GM18870 (cell line): ENCODE measurements around the gene ZPR1.
"Not testable (repeated sequence)": the region's sequence is repeated elsewhere in the genome, so short reads cannot be mapped to it uniquely, and the experiment has no call there.

Source experiments
- ATAC-seq: cut with Tn5 transposase; IDR thresholded peaks from one replicate; pipeline ENCODE4 v1.9.1; 2021; ENCODE audit warnings: moderate library complexity; ENCODE audit not compliant: unreplicated experiment

ZPR1 gene

DNA sequence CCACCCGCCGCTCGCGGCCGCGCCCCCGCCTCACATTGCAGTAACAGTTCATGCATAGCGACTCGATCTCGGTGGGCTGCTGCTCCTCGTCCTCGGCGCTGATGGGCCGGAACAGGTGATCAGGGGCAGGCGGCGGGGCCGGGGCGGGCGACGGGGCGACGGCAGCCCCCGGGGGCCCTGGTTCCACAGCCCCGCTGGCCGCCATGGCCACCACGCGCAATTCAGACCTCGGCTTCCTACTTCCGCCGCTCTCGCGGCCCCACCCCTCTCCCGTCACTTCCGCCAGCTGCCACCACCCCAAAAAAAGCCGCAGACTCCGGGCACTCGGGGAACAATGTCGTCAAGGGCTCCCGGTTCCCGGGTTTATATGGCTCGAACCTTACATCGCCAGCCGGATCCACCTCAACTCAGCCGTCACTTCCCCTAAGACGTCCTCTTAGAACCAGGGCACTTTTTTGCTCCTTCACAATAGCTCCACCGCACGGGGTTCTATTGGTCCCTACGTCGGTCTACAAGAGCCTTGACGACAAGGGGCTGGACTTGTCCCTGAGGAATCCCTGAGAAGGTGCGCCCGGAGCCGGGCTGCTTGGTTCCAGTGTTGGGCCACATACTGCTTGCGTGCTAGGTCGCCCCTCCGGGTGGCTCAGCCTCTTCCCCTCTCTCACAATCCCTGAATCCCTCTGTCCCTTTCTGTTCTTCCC, at the start of gene ZPR1:
TSS of gene ZPR1 (minus strand) at position 238 of the 701 bp plus-strand sequence. CDS start at position 205, 33 bp downstream.
- no peak for ATAC-seq

DNA sequence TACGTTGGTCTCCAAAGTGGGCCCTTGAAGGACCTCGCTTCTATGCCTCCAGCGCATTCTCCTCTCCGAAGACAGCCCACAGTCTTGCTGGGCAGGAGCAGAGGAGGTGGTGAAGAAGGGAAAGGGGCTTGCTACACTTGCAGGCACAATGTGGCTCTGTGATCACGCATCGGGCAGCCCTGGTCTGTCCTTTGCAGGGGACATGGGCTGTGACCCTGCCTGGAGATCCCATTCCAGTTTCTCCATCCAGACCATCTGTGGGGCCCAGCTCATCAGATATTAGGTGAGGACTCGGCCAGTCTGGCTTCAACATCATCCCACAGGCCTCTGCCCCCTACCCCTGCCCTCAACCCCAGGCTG, 48.8 kb upstream of the ZPR1 start:
- no peak for ATAC-seq

GRCh38 chr11:116835791-116836631, 48.2 kb upstream of the ZPR1 start:
- no peak for ATAC-seq

GRCh38 chr11:116835042-116835772, 47.4 kb upstream of the ZPR1 start:
- no peak for ATAC-seq

DNA sequence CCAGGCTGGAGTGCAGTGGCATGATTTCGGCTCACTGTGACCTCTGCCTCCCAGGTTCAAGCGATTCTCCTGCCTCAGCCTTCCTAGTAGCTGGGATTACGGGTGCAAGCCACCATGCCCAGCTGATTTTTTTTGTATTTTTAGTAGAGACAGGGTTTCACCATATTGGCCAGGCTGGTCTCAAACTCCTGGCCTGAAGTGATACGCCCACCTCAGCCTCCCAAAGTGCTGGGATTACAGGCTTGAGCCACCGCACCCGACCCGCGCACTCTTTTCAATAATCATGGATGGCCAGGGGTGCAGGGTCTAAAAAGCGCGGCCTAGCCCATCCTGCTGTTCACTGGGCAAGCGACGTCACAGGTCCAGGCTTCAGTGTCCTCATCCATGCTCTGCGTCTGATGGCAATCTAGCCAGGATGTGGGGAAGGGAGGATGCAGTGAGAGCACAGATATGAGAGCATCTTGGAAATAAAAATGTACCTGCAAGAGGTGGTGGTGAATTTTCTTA, 46.8 kb upstream of the ZPR1 start:
- not testable (repeated sequence) for ATAC-seq

DNA sequence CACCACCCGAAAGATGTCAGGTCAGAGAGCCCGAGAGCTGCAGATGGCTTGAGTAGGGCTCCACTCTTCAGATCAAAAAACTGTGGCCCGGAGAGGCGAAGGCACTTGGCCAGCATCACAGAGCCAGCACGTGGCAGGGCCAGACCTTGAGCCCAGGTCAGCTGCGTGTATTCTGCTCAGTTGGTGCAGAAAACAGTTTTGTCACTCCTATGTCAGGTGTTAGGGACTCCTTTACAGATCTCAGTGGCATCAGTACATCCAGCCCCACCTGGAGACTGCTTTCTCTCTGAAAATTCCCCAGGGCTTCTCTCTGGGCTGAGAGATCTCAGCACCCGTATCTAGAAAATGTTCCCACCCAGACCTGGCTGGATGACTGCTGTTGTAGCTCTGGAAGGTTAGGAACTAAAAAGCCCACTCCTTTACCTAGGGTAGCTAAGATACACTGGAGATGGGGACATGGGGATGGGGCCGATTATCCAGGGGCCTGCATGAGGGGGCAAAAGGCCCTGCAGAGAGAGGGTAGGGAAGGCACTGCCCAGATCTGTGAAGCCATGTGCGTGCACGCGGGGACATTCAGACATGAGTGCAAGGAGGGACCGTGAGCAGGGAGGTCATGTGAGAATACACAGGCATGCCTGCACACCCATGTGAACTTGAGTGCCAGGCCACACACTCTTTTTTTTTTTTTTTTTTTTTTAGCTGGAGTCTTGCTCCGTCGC, 46.2 kb upstream of the ZPR1 start:
- no peak for ATAC-seq

DNA sequence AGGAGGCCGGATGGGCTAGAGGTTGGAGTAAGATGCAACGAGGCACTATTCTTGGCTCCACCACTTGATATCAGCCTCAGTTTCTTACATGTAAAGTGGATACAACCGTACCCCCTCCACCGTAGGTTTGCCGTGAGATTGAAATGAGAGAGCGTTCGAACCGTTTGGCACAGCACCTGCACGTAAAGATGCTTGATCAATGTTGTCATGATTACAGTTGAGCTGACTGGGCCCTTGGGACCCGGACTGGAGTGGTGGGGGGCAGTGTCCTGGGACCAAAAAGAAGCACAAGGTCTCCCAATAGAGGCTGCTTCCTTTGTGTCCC, 45.6 kb upstream of the ZPR1 start:
- no peak for ATAC-seq

- no peak for ATAC-seq
Observed at GRCh38 chr11:116832350-116833290, 44.8 kb upstream of the ZPR1 start.

DNA sequence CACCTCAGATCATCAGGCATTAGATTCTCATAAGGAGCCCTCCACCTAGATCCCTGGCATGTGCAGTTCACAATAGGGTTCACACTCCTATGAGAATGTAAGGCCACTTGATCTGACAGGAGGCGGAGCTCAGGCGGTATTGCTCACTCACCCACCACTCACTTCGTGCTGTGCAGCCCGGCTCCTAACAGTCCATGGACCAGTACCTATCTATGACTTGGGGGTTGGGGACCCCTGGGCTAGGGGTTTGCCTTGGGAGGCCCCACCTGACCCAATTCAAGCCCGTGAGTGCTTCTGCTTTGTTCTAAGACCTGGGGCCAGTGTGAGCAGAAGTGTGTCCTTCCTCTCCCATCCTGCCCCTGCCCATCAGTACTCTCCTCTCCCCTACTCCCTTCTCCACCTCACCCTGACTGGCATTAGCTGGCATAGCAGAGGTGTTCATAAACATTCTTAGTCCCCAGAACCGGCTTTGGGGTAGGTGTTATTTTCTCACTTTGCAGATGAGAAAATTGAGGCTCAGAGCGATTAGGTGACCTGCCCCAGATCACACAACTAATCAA, 44.0 kb upstream of the ZPR1 start:
- no peak for ATAC-seq

GRCh38 chr11:116830184-116830912, 42.5 kb upstream of the ZPR1 start:
- ATAC-seq, result no peak

DNA sequence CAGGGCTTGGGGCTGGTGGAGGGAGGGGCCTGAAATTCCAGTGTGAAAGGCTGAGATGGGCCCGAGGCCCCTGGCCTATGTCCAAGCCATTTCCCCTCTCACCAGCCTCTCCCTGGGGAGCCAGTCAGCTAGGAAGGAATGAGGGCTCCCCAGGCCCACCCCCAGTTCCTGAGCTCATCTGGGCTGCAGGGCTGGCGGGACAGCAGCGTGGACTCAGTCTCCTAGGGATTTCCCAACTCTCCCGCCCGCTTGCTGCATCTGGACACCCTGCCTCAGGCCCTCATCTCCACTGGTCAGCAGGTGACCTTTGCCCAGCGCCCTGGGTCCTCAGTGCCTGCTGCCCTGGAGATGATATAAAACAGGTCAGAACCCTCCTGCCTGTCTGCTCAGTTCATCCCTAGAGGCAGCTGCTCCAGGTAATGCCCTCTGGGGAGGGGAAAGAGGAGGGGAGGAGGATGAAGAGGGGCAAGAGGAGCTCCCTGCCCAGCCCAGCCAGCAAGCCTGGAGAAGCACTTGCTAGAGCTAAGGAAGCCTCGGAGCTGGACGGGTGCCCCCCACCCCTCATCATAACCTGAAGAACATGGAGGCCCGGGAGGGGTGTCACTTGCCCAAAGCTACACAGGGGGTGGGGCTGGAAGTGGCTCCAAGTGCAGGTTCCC, 41.8 kb upstream of the ZPR1 start, which contains the start of gene APOC3:
TSS of gene APOC3 (plus strand) at position 383 of the 659 bp plus-strand sequence. CDS start 676 bp downstream, outside the sequence.
- ATAC-seq, result no peak

- no peak for ATAC-seq
Observed at GRCh38 chr11:116828632-116829524, 41.1 kb upstream of the ZPR1 start.

GRCh38 chr11:116827461-116827860, 39.6 kb upstream of the ZPR1 start:
- ATAC-seq, result no peak

DNA sequence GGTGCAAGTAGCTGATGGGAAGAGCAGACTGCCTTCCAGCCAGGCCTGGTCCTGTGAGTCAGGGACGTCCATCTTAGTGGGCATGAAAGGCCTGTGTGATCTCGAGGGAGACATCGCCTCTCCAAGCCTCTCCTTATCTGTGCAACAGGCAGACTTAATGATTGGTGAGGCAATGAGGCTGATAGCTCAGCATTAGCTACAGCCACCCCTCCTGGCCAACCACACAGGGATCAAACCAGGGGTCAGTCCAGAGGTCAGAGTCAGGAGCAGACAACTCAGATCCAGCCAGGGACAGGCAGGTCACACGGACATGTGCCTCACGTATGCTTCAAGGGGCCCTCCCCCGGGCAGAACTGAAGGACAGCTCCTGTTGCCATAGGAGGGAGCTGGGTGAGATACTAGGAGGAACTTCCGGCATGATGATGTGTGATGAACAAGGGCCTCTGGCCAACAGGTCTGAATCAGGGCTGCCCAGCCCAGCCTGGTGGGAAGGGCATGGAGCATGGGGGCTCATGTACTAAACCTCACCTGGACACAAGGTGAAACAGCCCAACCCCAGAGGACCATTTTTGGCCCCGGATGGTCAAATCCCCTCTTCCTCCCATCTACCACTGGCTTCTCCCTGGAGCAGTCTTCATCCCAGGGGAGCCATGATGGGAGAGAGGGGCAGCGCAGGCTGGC, 39.1 kb upstream of the ZPR1 start:
- ATAC-seq, result no peak

DNA sequence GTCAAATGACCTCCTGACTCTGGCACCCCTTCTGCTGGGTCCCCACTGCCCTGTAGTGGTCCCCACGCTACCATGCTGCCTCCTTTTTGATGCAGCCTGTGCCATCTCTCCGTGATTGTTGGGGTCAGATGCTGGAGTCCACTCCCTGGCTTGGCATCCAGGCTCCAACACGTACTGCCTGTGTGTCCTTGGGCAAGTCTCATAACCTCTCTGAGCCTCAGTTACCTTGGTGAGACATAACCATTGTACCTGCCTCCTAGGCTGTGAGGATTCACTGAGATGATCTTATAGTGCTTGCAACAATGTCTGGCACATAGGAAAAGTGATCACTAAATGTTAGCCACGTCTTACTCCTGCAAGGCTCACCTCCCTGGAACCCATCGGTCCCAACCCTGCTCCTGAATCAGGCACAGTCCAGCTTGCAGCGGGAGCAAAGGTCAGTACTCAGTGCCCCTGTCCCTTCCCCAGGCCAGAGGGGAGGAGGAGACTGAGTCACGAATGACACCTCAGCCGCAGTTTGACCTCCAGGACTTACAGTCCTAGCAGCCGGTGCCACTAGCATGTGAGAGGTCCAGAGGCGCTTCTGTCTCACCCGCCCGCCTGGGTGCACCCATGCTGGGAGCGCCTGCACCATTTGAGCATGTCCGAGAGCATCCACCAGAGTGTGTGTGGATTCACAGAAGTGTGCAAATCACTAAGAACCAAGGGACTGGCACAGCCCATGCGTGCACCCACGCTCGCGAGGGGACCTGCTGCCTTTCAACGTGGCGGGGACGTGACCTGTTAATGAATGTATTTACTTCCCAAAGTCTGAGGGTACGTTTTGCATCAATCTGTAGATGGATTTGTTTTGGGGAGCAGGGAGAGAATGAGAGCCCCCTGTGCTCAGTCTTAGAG, 38.3 kb upstream of the ZPR1 start:
- no peak for ATAC-seq

DNA sequence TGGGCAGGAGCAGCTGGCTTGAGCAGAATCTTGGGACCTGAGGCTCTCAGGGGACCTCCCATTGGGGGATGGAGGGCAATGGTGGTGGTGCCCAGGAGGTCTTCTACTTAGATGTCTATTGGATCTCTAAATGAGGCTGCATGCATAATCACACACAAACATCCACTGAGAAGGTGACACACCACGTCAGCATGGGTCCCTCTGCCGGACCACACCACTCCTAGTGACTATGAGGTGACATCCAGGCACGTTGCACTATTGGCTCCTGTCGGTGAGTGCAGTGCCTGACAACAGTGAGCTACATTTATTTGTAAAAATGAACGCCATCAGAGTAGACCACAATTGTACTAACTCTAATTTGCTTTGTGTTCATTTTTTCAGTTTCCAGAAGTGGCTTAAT, 37.6 kb upstream of the ZPR1 start:
- no peak for ATAC-seq
